NCI-H1105 treated with DMSO at 0.1 percent for 48 hours (cell line): Measurements from ENCODE around the gene KIF26B.
"Not testable (repeated sequence)": the region's sequence is repeated elsewhere in the genome, so short reads cannot be mapped to it uniquely, and the experiment has no call there.

Experiments
- DNase-seq: peaks from one replicate; lab custom pipeline; 2025; lab: John Stamatoyannopoulos, UW

The KIF26B gene

GRCh38 chr1:245325922-245326795, 171.4 kb downstream of the KIF26B start:
- DNase-seq, result no peak

- no peak for DNase-seq
Observed at GRCh38 chr1:245327360-245327759, 172.6 kb downstream of the KIF26B start.

- no peak for DNase-seq
Observed at GRCh38 chr1:245327842-245328241, 173.1 kb downstream of the KIF26B start.

GRCh38 chr1:245330951-245331350, 176.2 kb downstream of the KIF26B start:
- DNase-seq, result no peak

- DNase-seq, result no peak
Observed at GRCh38 chr1:245332085-245332484, 177.3 kb downstream of the KIF26B start.

GRCh38 chr1:245332513-245332912, 177.7 kb downstream of the KIF26B start:
- DNase-seq, result no peak

- no peak for DNase-seq
Observed at GRCh38 chr1:245334235-245334634, 179.4 kb downstream of the KIF26B start.

GRCh38 chr1:245334827-245335490, 180.2 kb downstream of the KIF26B start:
- DNase-seq, result no peak

GRCh38 chr1:245335684-245336083, 180.9 kb downstream of the KIF26B start:
- not testable (repeated sequence) for DNase-seq

GRCh38 chr1:245336149-245336983, 181.6 kb downstream of the KIF26B start:
- no peak for DNase-seq

GRCh38 chr1:245336984-245337355, 182.2 kb downstream of the KIF26B start:
- DNase-seq, result not testable (repeated sequence)

- DNase-seq, result no peak
Observed at GRCh38 chr1:245337829-245338484, 183.2 kb downstream of the KIF26B start.

GRCh38 chr1:245338485-245338877, 183.7 kb downstream of the KIF26B start:
- no peak for DNase-seq

- no peak for DNase-seq
Observed at GRCh38 chr1:245341743-245342142, 187.0 kb downstream of the KIF26B start.

GRCh38 chr1:245345191-245345884, 190.6 kb downstream of the KIF26B start:
- no peak for DNase-seq

GRCh38 chr1:245348626-245349025, 193.8 kb downstream of the KIF26B start:
- no peak for DNase-seq

GRCh38 chr1:245353411-245353810, 198.6 kb downstream of the KIF26B start:
- DNase-seq, result no peak

- DNase-seq, result no peak
Observed at GRCh38 chr1:245353915-245354775, 199.4 kb downstream of the KIF26B start.

- DNase-seq, result not testable (repeated sequence)
Observed at GRCh38 chr1:245355851-245356630, 201.3 kb downstream of the KIF26B start.
